GM19035 (cell line): Measurements from ENCODE around the gene DDX5.
A peak's percentile ranks its signal among the peaks of the same experiment; 100 is the strongest.
"Not testable (repeated sequence)": the region's sequence is repeated elsewhere in the genome, so short reads cannot be mapped to it uniquely, and the experiment has no call there.

Experiments used
- ATAC-seq: cut with Tn5 transposase; IDR thresholded peaks from one replicate; pipeline ENCODE4 v1.9.1; 2021; ENCODE audit not compliant: unreplicated experiment

The DDX5 gene

DNA sequence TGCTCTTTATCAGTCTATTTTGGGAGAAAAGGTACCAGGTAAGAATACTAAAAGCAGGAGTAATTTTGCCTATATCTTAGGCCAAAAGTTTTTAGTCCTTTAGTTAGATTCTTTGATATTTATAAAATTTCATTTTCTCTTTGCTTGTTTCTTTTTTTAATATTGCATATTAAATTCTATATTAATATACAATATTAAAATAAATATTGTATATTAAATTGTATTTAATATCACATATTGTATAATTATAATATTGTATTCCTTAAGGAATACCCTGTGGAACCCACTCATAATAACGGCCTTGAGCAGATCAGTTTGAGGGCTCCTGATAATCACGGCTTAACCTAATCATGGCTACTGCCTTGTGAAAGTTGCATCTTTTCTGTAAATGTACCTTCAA is 2.6 kb upstream of the DDX5 start:
- no peak for ATAC-seq

DNA sequence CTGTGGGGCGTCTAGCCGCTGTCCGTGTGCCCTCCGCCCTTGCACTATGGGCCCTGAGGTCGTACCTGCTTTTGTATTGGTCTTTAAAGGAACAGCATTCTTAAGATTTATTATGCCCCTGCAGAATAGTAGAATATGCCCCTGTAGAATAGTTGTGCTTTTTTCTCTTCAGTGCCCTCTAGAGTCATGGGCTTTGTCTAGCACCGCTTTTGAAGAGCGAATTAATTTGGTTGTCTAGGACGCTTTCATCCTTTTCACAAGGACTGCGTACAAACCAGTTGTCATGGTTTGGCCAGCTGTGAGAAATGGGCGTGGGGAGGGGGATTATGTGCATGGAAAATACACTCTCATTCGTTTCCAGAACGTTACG is 1.3 kb upstream of the DDX5 start:
- peak; percentile 12 for ATAC-seq

DNA sequence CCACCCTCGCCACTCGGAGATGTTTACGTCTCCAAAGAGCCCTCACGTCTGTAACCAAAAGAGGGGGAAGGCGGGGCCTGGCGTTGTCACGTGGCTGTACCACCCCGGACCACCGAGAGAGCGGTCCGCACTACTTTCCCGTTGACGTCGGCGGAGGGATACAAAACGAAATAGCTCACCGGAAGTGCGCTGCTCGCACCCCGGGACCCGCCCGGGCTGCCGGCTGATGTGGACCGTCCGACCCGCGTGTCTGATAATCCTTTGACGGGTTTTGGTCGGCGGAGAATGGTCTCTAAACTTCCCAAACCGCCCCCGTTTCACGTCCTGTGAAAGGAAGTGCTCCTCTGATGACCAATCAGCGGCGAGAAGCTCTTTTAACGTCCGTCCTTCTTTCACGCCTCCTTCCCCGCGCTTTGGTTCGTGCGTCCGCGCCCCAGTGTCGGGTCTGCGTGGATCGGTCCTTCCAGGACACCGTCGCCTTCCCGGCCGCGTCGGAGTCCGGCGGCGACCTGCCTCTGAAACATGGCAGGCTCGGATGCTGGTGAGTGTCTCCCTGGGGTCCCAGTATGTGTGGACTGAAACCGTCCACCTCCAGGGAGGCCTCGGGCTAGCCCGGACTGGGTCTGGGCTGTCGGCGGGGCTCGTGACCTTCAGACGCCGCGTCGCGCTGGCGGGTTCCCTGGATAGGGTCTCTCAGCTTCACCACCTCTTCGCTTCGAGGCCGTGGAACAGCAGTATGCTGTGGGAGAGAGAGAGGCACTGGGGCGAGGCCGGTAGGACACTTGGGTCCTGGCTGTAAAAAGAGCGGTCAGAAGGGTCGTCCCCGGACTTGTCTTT is 705 bp upstream of the DDX5 start, which contains the start of gene CEP95:
CEP95 (plus strand) TSS at position 402 of the 837 bp plus-strand sequence; CDS start at position 523, 121 bp downstream.
- peak; percentile 56 for ATAC-seq

DNA sequence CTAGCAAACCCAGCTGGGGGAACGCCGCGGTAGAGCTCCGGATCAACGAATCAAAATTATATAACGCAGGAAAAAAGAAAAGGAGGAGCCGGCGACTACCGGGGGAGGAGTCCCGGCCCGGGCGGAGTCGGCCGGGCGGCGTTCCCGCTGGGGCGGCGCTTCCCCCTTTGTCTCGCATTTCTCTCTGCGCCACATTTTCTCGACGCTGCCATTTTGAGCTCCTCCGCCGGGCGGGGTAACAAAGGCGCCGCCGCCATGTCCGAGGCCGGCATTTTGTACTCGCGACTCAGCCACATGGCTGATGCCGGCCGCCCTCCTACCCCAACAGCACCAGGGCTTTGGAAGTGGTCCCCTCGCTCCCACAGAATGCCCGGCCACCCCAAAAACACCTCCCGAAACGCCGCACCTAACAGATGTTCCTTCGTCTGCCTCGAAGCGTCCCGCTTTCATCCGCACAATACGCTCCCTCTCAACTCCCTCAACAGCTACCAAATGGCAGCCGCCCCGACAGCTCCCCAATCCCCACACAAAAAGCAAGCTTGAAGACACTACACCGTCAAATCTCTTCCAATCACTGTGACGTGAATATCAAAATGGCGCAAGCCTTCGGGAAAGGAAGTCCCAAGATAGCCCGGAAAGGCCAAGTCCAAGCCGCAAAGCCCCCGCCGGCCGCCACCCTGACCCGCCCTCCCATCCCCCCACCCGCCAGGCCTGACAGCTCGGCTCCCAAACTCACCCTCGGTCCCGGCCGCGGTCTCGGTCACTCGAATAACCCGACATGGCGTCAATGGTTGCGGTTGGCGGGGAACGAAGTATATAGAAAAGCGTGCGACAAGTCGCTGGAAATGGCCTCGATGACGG is 519 bp downstream of the DDX5 start:
- peak; percentile 28 for ATAC-seq

DNA sequence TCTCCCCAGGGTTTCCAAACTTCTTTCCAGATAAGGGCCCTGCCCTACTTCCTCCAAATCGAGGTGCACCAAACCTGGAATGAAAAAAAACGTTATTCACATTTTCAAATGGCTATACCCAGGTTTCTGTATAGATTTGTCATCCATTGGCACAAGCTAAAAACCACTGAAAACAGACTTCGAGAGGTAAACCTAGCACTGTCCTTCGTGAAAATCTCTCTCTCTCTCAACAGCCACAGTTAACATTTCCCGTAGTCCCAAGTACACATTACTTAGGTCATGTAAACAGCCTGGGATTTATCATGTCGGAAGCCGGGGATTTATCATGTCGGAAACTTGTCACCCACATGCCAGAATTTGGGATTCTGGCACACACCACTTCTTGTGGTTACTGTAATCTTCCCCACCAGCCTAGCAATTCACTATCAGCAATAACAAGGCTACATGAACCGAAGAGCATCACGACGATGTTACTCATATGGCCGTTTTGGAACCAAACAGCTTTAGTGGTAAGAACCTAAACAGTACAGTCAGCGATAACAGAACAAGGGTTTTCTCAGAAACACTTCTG is 1.2 kb downstream of the DDX5 start:
- no peak for ATAC-seq

DNA sequence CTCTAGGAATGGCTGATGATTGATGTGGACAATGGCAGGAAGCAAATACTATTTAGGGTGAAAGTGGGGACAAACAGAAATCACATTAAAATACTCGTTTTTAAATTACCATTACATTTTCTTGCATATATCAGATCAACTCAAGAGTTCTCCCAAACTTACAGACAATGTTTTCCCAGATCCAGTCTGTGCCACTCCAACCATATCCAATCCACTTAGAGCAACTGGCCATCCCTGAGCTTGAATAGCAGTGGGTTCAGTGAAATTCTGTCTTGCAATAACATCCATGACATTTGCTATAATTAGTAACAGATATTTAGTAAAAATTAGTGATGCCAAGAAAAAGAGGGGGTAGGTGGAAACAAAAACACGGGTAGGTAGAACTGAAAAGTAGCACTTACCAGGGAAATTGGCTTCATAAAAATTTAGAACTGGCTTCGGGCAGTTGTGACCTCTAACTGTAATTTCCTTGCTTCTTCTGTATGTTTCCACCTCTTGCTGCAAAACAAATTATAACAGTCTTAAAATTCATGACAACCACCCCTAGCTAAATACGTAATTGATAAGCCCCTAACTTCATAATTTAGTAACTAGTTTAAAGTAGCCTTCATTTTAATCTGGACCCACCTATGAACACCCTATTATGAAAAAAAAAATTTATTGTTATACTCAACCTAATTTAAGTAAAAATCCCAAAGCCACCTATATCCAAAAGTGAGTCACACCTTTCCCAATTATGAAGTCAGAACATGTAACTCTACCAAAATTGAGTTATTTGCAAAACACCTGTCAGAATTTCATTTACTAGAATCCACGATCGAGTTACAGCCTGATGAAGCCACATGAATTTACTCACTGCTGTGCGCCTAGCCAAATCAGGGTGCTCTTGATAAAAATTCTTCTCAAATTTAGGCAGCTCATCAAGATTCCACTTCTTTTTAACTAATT is 2.0 kb downstream of the DDX5 start:
- ATAC-seq = no peak

DNA sequence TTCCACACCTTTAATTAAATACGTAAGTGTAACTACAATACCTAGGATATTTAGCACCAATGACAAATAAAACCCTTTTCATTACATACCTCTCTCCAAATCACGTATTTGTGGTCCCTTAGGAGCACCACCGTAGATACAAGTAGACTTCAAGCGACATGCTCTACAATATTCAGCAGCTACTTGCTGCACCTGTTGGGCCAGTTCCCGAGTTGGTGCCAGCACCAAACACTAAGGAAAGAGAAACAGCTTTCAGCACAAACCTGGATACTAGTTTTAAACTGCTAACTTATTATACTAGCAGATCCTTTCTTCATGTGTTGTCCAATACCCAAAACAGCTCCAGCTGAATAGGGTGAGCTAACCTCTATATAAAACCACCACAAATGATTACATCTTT is 2.7 kb downstream of the DDX5 start:
- ATAC-seq = no peak

DNA sequence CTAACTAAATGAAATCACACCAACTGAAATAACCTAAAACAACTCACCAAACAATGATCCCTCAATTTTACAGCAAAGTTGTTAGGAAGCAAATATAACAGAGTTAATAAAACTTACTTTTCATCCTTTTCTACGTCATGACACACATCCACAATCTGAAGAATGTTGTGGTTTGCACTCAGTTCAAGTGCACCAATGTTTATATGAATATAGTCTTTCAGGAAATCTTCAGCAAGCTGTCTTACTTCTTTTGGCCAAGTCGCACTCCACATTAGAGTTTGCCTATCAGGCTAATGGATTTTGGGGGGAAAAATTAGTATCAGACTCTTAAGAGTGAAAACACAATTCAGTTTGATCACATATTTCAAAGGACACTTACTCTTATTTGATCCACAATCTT is 3.3 kb downstream of the DDX5 start:
- no peak for ATAC-seq

DNA sequence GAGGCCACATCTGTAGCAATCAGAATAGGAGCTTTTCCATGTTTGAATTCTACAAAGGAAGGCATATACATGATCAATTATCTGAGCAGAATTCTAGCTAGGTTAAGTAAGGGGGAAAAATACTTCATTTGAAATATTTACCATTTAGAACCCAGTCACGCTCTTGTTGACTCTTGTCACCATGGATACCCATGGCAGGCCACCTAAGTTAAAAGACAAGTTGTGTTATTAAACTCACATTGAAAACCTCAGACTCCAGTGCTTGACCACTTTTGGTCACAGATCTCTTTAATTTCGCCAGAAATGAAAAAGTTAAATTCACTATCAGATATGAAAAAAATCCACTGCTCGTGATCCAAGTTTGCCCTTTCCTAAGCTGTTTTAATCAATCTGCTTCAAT is 4.1 kb downstream of the DDX5 start:
- ATAC-seq = no peak

DNA sequence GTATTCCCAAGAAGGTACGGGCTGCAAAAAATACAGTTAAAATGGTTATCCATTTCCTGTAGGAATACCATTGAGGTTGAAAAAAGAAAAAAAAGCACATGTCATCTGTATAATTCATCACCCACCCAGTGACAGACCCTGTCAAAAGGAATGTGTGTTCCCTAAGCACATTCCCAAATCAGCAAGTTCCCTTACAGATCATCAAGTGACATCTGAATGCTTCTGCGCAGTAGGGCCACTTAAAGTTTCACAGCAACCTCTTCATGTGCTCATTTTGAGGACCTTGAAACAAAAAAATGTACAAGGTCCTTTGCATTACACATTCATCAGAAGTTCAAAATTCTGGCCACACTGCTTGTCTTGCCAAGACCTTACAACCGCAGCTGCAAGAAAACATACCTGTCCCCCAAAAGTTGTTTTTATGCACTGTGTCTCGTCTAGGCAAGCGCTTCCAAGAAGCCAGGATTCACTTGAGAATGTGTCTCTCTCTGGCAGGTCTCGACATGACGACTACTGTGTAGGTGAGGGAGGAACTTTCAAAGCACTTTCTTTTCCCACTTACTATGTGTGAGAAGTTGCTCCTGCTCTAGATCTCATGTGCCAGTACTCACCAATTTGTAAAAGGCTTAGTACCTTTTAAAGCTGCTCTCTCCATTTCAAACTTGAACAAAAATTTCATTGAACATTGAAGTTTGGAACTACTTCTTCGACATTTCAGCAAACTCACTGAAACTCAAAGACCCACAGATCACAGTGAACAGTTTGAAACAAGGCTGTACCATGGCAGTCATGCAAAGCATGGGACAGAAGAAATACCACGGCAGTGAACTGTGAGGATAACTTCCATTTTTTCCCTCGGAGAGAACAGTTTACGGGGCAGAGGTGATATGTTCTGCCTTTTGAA is 5.0 kb downstream of the DDX5 start:
- ATAC-seq = no peak

DNA sequence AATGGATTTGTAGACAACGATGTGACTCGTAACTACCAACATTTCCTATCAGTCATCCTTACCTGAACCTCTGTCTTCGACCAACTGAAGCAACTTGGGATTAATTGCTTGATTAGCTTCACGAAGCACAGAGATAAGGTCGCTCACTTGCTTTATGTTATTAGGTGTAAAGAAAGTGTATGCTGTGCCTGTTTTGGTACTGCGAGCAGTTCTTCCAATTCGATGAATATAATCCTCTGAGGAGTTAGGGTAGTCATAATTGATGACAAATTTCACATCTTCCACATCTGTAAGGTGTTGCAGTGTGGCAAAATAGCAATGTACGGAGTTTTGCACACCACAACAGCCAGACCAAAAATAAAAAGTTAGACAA is 5.6 kb downstream of the DDX5 start:
- no peak for ATAC-seq

DNA sequence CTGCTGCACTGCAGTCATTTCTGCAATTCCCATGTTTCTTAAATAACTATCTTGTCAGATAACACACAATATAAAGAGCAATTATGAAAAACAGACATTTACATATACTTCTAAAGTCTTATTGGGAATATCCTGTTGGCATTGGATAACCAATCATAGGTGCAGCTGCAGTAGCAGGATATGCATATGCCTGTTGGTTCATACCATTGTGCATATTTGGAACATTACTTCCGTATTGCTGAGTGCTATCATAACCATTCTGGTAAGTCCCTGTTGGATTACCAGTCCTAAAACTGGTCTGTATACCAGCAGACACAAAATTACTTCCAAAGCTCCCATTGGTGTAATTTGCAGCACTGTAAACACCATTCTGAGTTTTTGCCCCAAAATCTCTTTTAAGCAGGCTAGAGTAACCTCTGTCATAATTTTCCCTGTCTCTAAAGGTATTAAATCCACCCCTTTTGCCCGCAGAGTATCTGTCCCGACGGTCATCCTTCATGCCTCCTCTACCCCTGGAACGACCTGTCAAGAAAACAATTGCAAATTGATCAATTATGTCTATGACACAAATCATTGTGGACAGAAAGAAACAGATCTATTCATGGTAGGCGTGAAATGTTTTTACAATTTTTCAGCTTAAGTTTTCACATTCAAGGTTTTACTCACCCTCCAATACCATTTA is 6.1 kb downstream of the DDX5 start:
- no peak for ATAC-seq

DNA sequence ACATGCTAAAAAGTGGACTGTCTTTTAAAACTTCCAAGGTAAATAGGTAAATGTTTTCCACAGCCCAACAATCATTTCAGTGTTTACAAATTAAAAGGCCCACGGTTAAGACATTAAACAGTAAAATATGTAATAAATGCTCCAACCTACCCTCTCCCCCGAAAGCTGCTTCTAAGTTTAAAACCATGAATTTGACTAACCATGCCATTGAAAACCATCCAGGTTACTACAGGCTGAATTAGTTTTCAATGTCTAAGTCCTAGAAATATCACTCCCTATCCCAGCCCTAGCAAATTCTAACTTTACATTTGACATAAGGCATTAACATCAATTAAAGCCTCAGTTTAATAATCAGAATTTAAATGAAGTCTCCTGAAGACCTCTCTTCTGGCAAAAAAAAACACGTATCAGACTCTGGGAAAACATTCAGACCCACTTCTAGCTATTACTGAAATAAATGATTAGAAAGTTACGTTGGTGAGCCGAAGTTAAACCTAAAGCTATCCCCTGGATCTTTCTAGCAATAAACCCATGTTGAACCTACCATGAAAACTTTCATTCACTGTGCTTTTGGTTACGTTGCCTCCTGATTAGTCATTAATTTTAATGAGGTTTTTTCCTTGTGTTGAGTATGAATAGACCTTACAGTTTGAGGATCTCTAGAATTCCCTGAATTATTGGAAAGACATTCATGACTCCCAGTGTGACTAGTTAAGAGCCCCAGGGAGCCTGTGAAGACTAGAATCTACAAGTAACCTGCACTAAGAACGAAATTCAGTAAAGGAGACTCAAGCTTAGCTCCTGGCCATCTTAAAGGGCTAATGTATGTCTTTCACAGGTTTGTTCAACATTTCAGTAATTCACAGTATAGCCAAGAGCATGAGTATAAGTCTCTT is 7.5 kb downstream of the DDX5 start:
- ATAC-seq = no peak

DNA sequence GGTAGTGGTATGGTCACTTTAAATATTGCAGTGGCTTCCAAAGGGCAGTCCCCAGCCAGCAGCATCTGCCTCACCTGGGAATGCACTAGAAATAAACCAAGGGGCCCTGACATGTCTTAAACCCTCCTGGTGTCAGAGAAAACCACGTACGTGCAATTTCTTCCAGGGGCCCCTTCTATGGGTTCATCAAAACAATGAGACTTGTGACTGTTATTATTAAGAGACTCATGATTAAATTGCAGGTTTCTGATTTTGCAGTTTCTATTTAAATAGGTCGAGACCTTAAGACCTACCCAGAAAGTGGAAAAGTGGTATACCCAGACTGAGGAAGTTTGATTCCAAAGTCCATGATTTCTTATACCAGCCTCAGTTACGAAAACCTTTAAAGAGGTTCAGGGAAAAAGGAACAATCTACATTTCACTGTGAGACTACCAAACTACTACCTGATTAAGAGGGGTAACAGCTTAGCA is 8.5 kb downstream of the DDX5 start:
- ATAC-seq = no peak

DNA sequence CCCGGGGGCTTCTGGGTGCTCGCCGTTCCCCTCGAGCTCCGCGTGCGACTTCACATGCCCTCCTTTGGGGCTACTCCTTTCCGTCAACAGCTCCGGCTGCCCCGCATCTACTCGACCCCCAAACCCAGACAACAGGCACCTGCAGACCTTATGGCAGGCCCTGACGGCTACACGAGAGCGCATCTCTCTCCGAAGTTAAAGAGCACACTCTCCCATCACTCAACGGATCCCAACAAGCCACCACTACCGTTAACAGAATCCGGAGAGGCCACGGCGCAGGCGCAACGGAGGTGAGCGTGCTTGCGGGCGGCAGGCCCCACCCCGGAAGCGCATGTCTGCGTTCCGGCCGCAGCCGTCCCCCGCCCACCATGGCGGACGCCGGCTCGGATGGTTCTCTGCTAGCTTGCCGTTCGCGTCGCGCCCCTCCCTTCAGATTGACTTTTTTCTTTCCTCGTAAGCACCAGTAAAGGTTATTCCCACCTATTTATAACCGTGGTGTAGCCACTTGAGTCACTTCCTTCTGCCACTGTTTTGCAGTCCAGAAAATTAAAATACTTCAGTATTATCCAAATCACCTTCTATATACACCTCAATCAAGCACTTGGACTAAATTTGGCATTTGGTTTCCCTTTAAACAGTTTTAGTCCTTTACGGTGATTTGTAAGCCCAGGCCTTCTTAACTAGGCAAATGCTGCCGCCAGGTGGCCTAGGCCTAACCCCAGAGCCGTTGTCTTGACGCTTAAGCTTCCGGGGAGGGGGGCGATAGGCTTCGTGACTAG is 9.1 kb downstream of the DDX5 start, which contains the start of gene POLG2:
POLG2 (minus strand) TSS at position 269 of the 779 bp plus-strand sequence; CDS start at position 183, 86 bp downstream.
- peak; percentile 80 for ATAC-seq

DNA sequence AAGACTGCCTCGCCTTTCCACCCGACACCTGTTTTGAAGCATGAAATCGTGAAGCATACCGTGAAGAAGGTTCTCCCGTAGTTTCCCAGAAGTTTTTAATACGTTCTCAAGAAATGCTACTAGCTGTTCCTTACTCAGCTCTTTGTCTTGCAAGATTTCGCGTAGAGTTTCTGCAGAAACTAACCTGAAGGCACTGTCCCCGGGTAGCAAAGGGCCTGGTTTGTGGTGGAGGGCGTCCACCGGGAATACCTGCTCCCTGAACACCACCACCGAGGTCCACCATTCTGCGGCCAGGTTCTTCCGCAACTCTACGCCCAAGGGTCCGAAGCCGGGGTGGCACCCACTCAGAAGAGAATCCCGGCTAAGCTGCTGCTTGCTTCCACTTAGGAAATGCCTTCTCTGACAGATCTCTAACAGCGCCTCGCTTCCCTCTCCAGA is 9.7 kb downstream of the DDX5 start:
- ATAC-seq = no peak

DNA sequence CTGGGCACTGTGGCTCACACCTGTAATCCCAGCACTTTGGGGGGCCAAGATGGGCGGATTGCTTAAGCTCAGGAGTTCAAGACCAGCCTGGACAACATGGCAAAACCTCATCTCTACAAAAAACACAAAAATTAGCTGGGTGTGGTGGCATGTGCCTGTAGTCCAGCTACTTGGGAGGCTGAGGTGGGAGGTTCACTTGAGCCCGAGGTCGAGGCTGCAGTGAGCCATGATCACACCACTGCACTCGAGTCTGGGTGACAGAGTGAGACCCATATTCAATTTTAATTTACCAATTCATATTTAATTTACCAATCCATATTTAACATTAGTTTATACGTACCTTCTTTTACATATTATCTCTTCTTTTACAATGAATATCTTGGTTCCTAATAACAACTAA is 10.8 kb downstream of the DDX5 start:
- not testable (repeated sequence) for ATAC-seq
